Activated CD8-positive, alpha-beta T cell treated with anti-CD3 and anti-CD28 coated beads for 36 hours (primary cell): Measurements from ENCODE around the gene RTP5. TPM values are rescaled to one million over a fixed set of nuclear protein-coding genes. Genes with fewer than 3 reads are reported as not detected.

Experiments used
- ATAC-seq: fragments of 200-7000 bp; cut with Tn5 transposase; one replicate; pipeline ENCODE4 v1.10.0; 2021; ENCODE audit warnings: mild to moderate bottlenecking, moderate library complexity
- CTCF ChIA-PET: fragments of 350-600 bp; sonication (Branson Sonifier 250); formaldehyde crosslinking; loops from one replicate; lab custom pipeline; 2021; ENCODE audit warnings: antibody characterized with exemption; lab: Charles Lee
- POLR2A ChIA-PET: fragments of 350-600 bp; sonication (Branson Sonifier 250); formaldehyde crosslinking; loops from one replicate; lab custom pipeline; 2021; ENCODE audit warnings: antibody characterized with exemption; lab: Charles Lee
- DNase-seq: peaks from one replicate; pipeline ENCODE4 v3.0.0-alpha.2; 2020
- H3K27ac Mint-ChIP-seq: one replicate; pipeline ENCODE4 v1.8.0; 2021; ENCODE audit warnings: mild to moderate bottlenecking, mixed read lengths
- H3K27me3 Mint-ChIP-seq: one replicate; pipeline ENCODE4 v1.8.0; 2021; ENCODE audit warnings: mixed read lengths
- H3K36me3 Mint-ChIP-seq: one replicate; pipeline ENCODE4 v1.8.0; 2021; ENCODE audit warnings: low read depth, mixed read lengths
- H3K4me1 Mint-ChIP-seq: one replicate; pipeline ENCODE4 v1.8.0; 2021; ENCODE audit warnings: low read depth, mixed read lengths
- H3K4me3 Mint-ChIP-seq: one replicate; pipeline ENCODE4 v1.8.0; 2021; ENCODE audit warnings: mild to moderate bottlenecking, moderate library complexity, mixed read lengths
- H3K9me3 Mint-ChIP-seq: one replicate; pipeline ENCODE4 v1.8.0; 2021; ENCODE audit warnings: mixed read lengths
- CTCF ChIP-seq: fragments of 200-600 bp; IDR thresholded peaks from one replicate; pipeline ENCODE4 v1.8.0; 2022; ENCODE audit warnings: antibody characterized with exemption, mild to moderate bottlenecking
- intact Hi-C: fragments of 100-400 bp; cut with micrococcal nuclease; formaldehyde crosslinking; loops from one replicate; pipeline ENCODE4 v1.10.0; 2022
- total RNA-seq, 2 experiments: library from RNA; stranded (reverse); gene quantifications; one replicate each; pipeline ENCODE4 v1.2.3, GENCODE V29; 2021

The RTP5 gene
- total RNA-seq, 2 experiments from 2014 or later = 0.22 to 0.29 TPM

GRCh38 chr2:241852981-241853631 lies 16.4 kb upstream of the RTP5 start:
- H3K27ac Mint-ChIP-seq = no peak overlapping the region

GRCh38 chr2:241853651-241854341 lies 15.7 kb upstream of the RTP5 start:
- Mint-ChIP-seq H3K36me3 (peaks cover 2% of the 10 kb centered on the region), H3K4me1 (peaks cover 14% of the 10 kb centered on the region), H3K4me3 (no peak overlapping the region), H3K27me3 (no peaks in the 10 kb centered on the region), H3K27ac (no peak overlapping the region), H3K9me3 (no peaks in the 10 kb centered on the region)
- ATAC-seq (peak; percentile 22), DNase-seq (peak; percentile 38)
- intact Hi-C loops = no loop called here
- ChIA-PET CTCF (no interaction called here), POLR2A (no interaction called here)
- no peak for TF ChIP-seq CTCF

More at GRCh38 chr2:241852981-241853631, 16.4 kb upstream of the RTP5 start:
- peaks cover 12% of the 10 kb centered on the region for H3K4me1 Mint-ChIP-seq
- CTCF ChIA-PET = no interaction called here
- ATAC-seq (no peak), DNase-seq (no peak)
- no peaks in the 10 kb centered on the region for H3K9me3 Mint-ChIP-seq
- POLR2A ChIA-PET = no interaction called here
- H3K4me3 Mint-ChIP-seq = no peak overlapping the region
- intact Hi-C loops = no loop called here
- TF ChIP-seq CTCF = no peak
- no peaks in the 10 kb centered on the region for H3K27me3 Mint-ChIP-seq
- H3K36me3 Mint-ChIP-seq = peaks cover 2% of the 10 kb centered on the region

GRCh38 chr2:241854342-241855244 lies 14.9 kb upstream of the RTP5 start:
- TF ChIP-seq CTCF = no peak
- Mint-ChIP-seq H3K4me1 (peaks cover 15% of the 10 kb centered on the region), H3K27ac (no peak overlapping the region), H3K9me3 (no peaks in the 10 kb centered on the region), H3K4me3 (no peak overlapping the region), H3K27me3 (no peaks in the 10 kb centered on the region), H3K36me3 (peaks cover 2% of the 10 kb centered on the region)
- CTCF ChIA-PET = no interaction called here
- POLR2A ChIA-PET = interaction anchor here (1.0 kb wide), 1 partner anchor 8 kb away, joined by 3 read pairs; no protein-coding TSS in a partner anchor
- intact Hi-C loops = no loop called here
- no peak for ATAC-seq
- no peak for DNase-seq

- intact Hi-C loops = no loop called here
- ATAC-seq (no peak), DNase-seq (peak; percentile 1)
- ChIA-PET POLR2A (interaction anchor here (1.0 kb wide), 1 partner anchor 8 kb away, joined by 3 read pairs; no protein-coding TSS in a partner anchor), CTCF (no interaction called here)
- Mint-ChIP-seq H3K36me3 (peaks cover 2% of the 10 kb centered on the region), H3K4me1 (peaks cover 23% of the 10 kb centered on the region), H3K27ac (no peak overlapping the region), H3K4me3 (peak overlapping the region; percentile 82), H3K9me3 (no peaks in the 10 kb centered on the region), H3K27me3 (no peaks in the 10 kb centered on the region)
- no peak for TF ChIP-seq CTCF
These were observed 14.2 kb upstream of the RTP5 start for GRCh38 chr2:241855245-241855887.
